Fibroblast of villous mesenchyme (primary cell): ENCODE measurements around the gene MUC20. TPM values are rescaled to one million over a fixed set of nuclear protein-coding genes. Genes with fewer than 3 reads are reported as not detected.
"Not testable (repeated sequence)": the region's sequence is repeated elsewhere in the genome, so short reads cannot be mapped to it uniquely, and the experiment has no call there.

Source experiments
- DNase-seq: peaks from one replicate; pipeline ENCODE4 v3.0.0-alpha.2; 2010; ENCODE audit warnings: low read depth
- H3K4me3 ChIP-seq: 2 replicates; pipeline ENCODE4 v1.5.1; 2011; ENCODE audit warnings: low read depth, mild to moderate bottlenecking, low read length
- CTCF ChIP-seq: IDR thresholded peaks from 2 replicates; pipeline ENCODE4 v1.5.1; 2012; ENCODE audit warnings: low read depth, mild to moderate bottlenecking, low read length; ENCODE audit not compliant: insufficient read depth
- total RNA-seq: library from RNA; depleted of rRNA; stranded (reverse); fragments of >200 nt; gene quantifications from 2 replicates; pipeline ENCODE4 v1.2.3, GENCODE V29; 2012

MUC20 gene
- total RNA-seq, 1 donor = 0.43 TPM

DNA sequence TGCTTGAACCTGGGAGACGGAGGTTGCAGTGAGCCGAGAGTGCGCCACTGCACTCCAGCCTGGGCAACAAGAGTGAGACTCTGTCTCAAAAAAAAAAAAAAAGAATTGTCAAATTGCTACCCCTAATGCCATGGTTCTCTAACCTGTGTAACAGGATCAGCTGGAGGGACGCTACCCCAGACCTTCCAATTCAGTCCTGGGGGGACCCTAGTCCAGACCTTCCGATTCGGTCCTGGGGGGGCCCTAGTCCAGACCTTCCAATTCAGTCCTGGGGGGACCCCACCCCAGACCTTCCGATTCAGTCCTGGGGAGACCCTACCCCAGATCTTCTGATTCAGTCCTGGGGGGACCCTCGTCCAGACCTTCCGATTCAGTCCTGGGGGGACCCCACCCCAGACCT is 29.8 kb upstream of the MUC20 start:
- TF ChIP-seq CTCF = no peak
- no peak overlapping the region for H3K4me3 ChIP-seq
- DNase-seq = no peak

GRCh38 chr3:195691596-195692353 is 29.0 kb upstream of the MUC20 start:
- not testable (repeated sequence) for DNase-seq, H3K4me3 ChIP-seq

DNA sequence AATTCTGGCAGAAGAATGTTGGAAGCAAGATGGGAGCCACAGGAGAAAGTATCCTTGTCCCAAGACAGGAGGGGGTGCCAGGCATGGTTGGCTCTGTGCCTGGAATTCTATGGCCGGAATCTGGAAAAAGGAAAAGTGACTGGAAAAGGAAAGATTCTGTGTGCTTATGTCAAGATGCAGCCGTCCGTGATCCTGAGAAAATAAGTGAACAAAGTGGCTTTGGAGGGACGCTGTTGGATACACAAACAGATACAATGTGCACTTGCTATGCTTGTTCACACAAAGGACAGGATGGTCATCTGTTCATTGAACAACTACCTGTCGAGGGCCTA is 28.5 kb upstream of the MUC20 start:
- no peak for DNase-seq
- H3K4me3 ChIP-seq = no peak overlapping the region
- no peak for TF ChIP-seq CTCF

DNA sequence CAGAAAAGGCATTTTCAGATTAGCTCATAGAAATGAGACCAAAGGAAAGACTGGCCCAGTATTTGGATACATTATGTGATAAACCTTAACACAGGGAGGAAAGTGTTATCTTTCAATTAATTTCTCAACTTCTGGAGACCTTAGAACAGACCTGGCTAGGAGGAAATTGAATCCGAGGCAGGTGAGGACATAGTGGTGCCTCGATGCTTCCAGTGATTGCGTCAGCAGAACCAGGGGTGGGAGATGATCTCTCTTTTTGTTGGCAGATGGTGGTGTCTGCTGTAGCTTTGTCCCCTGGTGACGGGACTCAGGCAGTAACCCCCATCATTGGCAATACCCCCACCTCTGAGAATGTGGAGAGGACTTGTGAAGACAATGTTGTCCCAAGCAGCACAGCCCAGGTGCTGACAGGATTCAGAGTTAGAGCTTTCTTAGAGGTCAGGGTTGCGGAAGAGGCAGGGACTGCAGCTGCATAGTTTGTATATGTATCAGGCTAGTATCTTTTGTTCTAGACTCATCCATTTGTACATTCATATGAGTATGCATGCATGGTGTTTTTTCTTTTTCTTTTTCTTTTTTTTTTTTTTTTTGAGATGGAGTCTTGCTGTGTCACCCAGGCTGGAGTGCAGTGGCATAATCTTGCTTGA is 27.9 kb upstream of the MUC20 start:
- H3K4me3 ChIP-seq = no peak overlapping the region
- no peak for TF ChIP-seq CTCF
- DNase-seq = no peak

- no peak overlapping the region for H3K4me3 ChIP-seq
- DNase-seq = no peak
- TF ChIP-seq CTCF = no peak
Observed at GRCh38 chr3:195693428-195694216, 27.2 kb upstream of the MUC20 start.

DNA sequence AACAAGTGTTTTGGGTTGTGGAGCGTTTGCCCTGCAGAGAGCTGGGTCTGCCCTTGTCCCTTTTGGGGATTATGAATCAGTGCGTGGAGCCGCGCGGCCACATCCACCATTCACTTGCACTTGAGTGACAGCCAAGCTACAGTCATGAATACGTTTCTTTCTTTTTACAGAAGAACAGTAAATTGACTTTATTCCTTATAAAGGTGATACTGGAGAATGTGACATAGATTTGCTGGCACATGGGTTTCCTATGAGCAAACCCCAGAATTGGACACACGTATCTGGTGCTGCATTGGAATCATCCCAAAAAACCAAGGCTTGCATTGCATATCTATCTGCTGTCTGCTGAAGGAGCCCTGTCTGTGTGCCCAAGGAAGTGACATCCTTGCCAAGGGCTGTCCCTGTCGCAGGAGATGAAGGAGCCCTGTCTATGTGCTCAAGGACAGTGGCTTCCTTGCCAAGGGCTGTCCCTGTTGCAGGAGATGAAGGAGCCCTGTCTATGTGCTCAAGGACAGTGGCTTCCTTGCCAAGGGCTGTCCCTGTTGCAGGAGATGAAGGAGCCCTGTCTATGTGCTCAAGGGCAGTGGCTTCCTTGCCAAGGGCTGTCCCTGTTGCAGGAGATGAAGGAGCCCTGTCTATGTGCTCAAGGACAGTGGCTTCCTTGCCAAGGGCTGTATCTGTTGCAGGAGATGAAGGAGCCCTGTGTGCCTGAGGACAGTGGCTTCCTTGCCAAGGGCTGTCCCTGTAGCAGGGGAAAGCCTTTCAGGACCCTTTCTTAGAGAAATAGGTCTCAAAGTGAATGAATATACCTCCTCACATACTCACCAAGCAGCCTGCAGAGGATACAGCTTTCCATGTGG is 26.3 kb upstream of the MUC20 start:
- not testable (repeated sequence) for DNase-seq, H3K4me3 ChIP-seq

DNA sequence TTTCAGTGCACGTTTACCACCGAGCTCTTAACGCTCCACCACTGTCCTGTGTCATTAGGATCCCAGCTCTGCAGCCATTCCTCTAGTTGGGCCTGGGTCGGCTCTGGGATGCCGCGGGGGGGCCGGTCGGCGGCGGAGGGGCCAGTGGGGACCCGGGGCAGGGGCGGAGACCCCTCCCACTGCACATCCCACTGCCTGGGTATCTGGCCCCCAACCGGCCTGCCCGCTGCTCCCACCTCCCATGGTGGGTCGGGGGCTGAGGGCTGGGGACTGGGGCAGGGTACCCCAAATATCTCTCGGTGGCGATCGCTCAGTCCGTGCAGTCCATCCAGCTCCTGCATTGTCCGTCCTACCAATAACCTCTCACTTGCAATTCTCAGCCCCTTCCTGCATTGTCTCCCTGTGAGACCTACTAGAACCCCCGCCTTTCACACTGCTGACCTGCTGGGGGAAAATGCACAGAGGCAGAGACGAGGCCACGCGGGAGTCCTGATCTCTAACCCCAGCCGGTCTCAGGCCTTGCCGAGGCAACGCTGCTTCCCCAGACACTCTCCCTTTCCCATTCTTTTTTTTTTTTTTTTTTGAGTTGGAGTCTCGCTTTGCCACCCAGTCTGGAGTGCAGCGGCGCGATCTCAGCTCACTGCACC is 24.0 kb upstream of the MUC20 start:
- no peak overlapping the region for H3K4me3 ChIP-seq
- no peak for TF ChIP-seq CTCF
- DNase-seq = no peak
